ENCODE data around the gene IFITM1.
"Not testable (repeated sequence)": the region's sequence is repeated elsewhere in the genome, so short reads cannot be mapped to it uniquely, and the experiment has no call there.

Gene IFITM1

DNA sequence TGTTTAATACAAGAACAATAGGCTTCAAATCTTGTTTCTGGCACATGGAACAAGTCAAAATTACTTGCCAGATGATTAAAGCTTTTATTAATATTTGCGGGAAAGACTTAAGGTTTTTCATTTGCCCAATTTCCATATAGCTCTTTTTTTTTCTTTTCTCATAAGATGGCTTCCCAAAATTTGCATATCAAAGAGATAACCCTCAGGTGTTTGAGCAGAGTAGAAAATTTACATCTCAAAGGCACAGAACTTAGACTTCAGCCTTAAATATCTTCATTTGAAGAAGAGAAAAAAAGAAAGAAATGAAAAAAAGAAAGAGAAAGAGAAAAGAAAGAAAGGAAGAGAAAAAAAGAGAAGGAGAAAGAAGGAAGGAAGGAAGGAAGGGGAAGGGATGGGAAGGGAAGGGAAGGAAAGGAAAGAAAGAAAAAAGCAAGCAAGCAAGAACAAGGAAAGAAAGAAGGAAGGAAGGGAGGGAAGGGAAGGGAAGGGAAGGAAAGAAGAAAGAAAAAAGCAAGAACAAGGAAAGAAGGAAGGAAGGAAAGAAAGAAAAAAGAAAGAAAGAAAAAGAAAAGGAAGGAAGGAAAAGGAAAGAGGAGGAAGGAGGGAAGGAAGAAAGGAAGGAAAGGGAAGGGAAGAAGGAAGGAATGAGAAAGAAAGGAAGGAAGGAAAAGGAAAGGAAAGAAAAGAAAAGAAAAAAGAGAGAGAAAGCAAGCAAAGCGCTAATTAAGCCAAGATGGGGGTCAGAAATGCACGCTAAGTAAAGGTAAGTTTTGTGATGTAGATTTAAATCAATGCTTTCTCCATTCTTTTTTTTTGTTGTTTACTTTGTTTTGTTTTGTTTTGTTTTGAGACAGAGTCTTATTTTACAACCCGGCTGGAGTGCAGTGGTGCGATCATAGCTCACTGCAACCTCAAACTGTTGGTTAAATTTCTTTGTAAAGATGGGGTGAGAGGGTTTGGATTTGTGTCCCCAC is 27.0 kb downstream of the IFITM1 start:
- no peak for DNase-seq (ENCODE audit: low read depth in 2 of 2, low spot score in 1 of 2)

DNA sequence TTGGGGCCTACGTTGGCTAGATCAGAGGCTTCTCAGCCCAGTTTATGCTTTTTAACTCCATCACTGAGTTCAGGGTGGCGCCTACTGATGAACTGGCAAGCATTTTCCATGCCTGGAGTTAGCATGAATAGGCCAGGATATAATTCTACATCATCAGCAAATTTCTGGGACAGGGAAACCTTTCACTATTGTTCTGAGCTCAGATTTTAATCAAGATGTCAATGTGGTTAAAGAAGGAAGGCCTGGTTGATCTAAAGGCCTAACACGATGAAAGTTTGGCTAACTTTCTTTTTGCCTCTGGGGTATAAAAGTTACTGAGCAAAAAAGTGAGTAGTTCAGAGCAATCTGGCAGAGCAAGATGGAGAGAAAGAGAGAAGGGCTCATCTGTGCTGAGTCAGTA is 28.5 kb downstream of the IFITM1 start:
- DNase-seq (ENCODE audit: low read depth in 2 of 2, low spot score in 1 of 2): no peak

DNA sequence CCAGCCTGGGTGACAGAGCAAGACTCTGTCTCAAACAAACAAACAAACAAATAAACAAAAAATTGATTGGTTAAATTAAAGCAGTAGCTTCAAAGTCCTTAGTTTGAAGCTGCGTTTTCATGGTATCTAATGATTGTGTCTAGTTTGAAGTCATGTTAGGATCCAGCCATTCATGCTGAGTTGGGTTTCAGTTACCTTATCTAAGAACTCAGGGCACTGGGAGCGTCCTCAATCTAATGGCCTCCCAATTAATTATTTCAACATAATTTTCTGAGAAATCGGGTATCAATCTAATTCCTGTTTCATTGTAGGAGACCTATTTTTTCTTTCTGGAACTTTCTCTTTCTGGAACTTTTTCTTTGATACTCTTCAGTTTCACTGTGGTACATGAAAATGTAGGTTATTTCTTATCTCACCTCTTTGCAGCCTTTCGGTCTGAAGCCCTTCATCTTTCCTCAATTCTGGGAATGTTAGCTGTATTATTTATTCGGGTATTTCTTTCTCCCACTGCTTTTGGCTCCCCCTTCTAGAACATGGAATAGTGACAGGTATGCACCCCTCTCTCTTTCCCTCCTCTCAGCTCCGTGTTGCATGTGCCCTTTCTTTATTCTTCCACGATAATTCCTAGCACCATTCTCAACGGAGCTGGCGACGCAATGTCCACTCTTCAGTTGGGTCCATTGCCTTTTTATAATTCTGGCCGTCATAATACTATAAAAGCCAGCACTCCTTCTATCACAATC is 31.2 kb downstream of the IFITM1 start:
- DNase-seq (ENCODE audit: low read depth in 2 of 2, low spot score in 1 of 2): no peak

DNA sequence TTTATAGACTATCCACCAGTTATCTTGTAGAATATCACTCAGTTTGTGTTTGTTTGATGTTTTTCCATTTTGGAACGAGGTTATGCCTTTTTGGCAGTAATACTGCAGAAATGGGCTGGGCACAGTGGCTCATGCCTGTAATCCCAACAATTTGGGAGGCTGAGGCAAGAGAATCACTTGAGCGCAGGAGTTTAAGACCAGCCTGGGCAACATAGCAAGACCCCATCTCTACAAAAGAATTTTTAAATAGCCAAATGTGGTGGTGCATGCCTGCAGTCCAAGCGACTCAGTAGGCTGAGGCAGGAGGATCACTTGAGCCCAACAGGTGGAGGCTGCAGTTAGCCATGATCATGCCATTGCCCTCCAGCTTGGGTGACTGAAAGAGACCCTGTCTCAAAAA is 32.7 kb downstream of the IFITM1 start:
- DNase-seq (ENCODE audit: low read depth in 2 of 2, low spot score in 1 of 2): no peak

DNA sequence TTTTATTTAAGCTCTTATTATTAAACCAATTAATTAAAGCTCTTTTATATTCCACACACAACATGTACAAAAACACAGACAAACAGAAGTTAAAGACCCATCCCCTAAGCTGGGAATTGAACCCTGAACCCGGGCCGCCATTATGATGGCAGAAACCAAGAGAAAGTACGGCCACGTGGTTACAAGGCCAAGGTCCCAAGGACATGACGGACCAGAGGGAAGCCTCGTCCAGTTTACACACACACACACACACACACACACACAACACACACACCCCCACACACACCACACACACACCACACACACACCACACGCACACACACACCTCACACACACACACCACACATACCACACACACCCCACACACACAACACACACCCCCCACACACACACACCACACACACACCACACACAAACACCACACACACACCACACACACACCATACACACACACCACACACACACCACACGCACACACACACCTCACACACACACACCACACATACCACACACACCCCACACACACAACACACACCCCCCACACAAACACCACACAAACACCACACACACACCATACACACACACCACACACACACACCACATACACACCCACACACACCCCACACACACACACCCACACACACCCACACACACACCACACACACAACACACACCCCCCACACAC is 35.6 kb downstream of the IFITM1 start:
- not testable (repeated sequence) for DNase-seq (ENCODE audit: low read depth in 2 of 2, low spot score in 1 of 2)

DNA sequence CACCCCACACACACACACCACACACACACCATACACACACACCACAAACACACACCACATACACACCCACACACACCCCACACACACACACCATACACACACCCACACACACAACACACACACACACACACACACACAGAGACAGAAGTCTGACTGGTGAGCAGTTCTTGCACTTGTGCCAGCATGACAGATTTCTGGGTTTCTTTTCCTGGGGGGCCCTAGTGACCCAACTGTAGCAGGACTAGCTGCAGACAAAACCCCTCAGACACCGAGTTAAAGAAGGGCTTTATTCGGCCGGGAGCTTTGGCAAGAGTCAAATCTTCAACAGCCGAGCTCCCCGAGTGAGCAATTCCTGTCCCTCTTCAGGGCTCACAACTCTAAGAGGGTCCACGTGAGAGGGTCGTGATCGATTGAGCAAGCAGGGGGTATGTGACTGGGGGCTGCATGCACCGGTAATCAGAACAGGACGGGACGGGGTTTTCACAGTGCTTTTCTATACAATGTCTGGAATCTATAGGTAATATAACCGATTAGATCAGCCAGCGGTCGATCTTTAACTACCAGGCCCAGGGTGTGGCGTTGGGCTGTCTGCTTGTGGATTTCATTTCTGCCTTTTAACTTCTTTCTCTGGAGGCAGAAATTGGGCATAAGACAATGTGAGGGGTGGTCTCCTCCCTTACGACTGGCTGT is 36.3 kb downstream of the IFITM1 start:
- not testable (repeated sequence) for DNase-seq (ENCODE audit: low read depth in 2 of 2, low spot score in 1 of 2)

DNA sequence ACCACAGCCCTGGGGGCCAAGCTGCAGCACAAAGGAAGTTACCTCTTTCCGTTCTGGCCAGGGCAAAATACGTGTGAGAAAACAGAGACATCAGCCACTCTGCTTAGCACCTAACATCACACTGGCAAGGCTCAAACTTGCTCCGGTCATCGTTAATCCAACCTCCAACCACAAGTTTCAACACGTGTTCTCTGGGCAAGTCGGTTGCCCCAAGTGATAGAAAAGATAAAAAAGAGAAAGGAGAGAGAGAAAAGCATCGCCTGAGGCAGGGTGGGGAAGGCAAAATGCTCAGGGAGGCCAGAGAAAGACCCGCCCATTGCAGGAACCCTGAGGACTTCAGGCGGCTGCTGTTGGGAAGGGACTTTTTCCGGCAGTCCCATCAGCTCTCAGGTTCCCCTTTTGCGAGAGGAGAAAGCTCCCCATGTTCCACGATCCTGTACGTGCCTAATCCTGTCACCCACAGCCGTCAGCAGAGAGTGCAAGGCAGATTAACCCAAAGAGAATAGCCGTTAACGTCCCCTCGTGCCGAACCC is 36.9 kb downstream of the IFITM1 start:
- DNase-seq (ENCODE audit: low read depth in 2 of 2, low spot score in 1 of 2): no peak

DNA sequence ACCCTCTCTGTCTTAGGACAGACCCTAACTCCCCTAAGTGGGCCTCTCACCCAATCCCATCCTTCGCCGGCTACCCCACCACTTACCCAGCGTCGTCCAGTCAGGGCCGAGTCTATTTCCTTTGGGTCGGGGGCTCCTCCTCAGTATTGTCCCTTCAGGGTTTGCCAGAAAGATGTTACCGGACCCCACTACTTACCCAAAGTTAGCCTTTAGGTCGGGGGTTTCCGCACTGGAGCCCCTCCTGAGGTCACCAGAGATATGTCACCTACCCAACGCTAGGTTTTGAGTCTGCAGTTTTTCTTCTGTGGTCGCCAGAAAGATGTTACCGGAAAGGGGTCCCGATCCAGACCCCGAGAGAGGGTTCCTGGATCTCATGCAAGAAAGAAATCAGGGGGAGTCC is 37.6 kb downstream of the IFITM1 start:
- DNase-seq (ENCODE audit: low read depth in 2 of 2, low spot score in 1 of 2): no peak

DNA sequence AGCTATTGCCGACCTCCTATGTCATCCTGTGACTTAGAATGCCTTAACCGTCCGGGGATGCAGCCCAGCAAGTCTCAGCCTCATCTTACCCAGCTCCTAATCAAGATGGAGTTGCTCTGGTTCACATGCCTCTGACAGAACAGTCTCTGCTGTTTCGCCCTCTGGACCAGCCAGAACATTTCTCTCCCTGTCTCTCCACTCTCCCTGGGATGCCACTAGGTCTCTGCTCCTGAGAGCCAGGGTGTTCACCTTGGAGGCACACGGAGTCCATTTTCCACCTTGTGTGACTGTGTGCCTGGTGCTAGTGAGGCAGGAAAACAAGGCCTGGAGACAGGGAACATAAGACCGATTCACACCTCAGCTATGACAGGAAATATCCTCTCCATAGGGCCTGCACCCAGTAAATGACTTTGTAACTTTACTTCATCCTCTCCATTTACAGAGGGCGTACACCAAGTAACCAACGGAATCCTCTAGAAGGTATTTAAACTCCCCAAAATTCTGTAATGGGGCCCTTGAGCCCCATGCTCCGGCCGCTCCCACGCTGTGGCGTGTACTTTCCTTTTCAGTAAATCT is 38.7 kb downstream of the IFITM1 start:
- no peak for DNase-seq (ENCODE audit: low read depth in 2 of 2, low spot score in 1 of 2)

DNA sequence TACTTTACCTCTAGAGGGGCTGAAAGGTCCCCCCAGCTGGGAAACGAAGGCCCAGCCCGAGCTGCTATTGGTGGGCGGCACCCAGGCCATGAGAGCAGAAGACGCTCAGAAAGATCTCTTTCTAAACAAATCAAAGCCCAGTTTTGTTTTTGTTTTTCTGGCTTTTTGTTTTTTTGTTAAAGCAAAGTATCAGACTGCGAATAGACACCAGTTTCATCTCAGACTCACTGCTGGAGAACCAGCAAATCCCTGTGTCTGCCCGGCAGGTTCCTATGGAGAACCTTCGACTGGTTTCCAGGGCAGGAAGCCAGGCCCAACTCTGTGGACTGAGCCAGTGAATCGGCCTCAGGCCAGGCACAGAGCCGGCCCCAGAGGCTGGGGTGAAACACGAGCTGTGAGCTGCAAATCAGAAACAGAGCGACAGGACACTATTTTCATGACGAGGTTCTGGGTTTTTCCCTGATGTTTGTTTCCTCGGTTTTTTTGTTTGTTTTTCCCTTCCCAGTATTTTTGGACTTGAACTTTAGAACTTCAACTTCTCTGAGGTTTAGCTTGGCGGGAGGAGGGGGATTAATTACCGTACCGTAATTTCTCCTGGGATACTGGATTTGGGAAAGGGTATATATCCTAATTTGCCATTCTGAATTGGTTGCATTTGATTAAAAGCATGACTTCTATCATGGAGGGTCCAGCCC is 39.5 kb downstream of the IFITM1 start:
- DNase-seq (ENCODE audit: low read depth in 2 of 2, low spot score in 1 of 2): no peak

DNA sequence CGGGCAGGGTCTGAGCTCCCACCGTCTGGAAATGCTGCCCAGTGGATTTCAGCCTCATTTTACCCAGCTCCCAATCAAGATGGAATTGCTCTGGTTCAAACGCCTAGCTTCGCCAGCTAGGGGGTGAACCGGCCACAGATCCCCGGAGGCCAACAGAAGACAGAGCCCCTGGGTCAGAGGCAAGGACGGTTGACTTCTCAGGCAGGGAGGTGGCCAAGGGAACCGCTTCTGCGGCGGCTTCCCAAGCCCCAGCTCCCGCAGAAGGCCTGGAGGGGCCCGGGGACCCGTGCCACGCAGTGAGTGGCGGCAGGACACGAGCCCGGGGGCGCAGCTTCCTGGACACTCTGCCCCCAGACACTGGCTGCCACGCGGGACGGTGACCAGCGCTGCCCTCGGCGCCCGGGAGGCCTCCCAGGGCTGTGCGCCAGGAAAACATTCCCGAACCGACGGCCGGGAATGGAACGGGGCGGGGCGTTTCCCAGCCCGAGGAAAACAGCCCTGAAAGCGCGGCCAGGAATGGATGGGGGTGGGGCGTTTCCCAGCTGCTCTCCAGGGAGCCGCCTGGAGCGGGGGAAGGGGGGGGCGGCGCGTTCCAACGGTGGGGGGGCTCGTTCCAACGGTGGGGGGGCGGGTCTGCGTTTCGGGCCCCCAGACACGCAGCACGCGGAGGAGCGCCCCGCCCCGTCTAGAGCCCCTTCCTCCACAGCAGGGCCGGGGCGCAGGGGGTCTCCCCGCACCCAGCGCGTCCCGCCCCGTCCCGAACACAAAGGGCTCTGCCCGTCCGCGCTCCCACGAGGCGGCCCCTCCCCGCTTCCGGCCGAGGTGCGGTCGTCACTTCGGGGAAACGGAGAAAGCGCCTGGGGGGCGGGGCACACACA is 42.0 kb downstream of the IFITM1 start:
- peak; percentile 73 to 77 for DNase-seq (ENCODE audit: low read depth in 2 of 2, low spot score in 1 of 2)

DNA sequence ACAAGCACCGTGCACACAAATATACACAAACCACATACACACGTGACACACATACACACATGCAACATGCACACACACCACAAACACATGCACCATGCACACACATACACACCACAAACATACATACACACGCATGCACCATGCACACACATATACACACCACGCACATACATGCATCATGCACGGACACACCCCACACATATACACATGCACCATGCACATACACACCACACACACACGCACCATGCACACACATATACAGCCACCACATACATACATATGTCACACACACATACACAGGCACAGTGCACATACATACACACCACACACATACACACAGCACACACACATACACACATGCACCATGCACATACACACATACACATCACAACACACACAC is 42.8 kb downstream of the IFITM1 start:
- DNase-seq (ENCODE audit: low read depth in 2 of 2, low spot score in 1 of 2): no peak

DNA sequence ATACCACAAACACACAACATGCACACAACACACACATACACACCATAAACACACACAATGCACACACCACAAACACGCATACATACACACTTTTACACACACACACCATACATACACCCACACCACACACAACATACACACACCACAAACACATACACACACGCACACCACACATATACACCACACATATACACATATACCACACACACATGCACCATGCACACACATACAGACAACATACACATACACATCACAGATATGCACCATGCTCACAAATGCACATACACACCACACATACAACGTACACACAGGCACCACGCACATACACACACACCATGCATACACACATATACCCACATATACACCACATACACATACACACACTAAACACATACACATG is 43.7 kb downstream of the IFITM1 start:
- no peak for DNase-seq (ENCODE audit: low read depth in 2 of 2, low spot score in 1 of 2)

DNA sequence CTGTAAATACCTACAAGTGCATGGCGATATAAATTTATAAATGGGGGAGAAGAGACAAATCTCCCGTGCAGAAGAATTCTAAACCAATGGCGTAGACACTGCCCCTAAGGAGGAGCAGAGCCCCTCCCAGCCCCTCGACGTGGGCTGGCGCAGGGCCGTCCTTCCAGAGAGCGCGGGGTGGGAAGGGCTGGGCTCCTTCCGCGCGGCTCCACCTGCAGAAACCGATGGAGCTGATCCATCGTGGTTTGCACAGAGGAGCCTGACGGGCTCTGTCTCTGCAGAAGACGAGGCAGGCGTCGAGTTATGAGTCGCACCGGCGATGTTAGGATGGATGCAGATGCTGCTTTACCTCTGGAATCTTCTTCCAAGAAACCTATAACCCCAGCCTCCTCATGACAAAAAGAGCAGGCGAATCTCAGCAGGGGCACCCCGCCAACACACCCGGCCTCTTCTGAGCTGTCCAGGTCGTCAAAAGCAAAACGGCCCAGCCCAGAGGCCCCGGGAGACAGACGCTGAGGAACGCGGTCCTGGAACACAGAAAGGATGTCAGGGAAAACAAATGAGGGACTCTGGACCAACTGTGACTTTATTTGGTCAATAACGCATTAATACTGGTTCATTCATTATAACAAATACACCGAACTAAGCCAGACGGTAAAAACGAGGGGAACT is 44.4 kb downstream of the IFITM1 start:
- no peak for DNase-seq (ENCODE audit: low read depth in 2 of 2, low spot score in 1 of 2)

DNA sequence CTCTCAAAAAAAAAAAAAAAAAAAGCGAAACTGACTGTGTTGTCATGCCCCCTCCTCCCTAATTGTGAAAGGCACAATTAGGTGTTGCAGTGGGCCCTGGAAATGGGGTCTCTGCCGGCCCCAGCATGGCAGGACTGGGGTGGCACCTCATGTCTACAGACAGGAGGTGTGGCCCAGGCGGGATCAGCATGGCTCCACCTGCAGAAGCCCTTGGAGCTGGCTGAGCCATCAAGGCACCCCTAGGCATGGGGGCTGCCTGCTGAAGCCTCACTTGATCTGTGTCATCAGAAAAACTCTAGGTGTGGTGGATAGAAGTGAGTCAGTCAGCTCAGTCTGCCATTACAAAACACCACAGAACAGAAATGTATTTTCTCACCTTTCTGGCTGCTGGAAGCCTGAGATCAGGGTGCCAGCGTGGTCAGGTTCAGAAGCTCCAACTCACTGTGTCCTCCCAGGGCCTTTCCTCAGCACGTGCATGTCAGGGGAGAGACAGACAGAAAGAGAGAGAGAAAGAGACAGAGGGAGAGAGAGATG is 45.4 kb downstream of the IFITM1 start:
- DNase-seq (ENCODE audit: low read depth in 2 of 2, low spot score in 1 of 2): no peak

DNA sequence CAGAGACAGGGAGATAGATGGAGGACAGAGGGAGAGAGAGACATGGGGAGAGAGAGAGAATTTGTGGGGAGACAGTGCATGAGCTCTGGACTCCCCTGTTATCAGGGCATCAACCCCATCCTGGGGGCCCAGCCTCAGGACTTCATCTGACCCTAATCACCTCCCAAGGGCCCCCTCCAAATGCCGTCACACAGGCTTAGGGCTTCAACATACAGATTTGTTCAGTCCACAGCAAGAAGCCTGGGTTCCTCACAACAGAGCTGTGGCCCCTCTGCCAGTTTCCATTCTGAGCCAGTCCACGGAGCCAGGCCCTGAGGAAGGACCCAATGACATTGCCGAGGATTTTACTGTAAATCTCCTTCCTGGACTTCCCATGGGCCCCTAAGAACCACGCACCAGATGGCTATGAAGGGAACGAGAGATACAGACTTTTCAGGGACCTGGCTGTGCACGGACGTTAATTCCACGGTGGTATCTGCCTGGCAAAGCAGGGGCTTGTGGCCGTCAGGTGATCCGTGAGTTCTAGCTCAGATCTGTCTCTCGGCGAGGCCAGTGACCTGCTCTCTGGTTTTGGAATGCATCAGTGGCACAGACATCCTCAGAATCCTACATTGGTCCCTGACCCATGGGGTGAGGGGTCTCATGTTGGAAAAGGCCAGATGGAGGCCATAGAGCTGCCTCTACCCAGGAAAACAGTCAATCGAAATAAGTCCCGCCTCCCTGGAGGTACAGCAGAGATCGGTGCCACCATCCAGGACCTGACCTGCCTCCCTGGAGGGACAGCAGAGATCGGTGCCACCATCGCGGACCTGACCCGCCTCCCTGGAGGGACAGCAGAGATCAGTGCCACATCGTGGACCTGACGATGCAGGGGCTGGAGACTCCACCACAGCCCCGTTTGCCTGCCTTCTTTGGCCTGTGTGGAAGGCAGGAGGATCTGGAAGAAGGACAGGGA is 46.8 kb downstream of the IFITM1 start:
- no peak for DNase-seq (ENCODE audit: low read depth in 2 of 2, low spot score in 1 of 2)

All from stimulated activated CD8-positive, alpha-beta memory T cell treated with anti-CD3 and anti-CD28 coated beads, Interleukin-4, amount 100 ng/mL, for 4 hours (primary cell).